ENCODE measurements around the gene OPCML. TPM values are rescaled to one million over a fixed set of nuclear protein-coding genes. Genes with fewer than 3 reads are reported as not detected.
A peak's percentile ranks its signal among the peaks of the same experiment; 100 is the strongest.

The OPCML gene
- total and polyA plus RNA-seq, 2 of the 13 experiments (the other 11 are each of a cell fraction or from before 2014, with no cell fraction given), result not detected

GRCh38 chr11:133052537-133052936, 479.8 kb downstream of the OPCML start (continued):
- TF ChIP-seq ATAD3A (CRISPR knock-in tag; IDR thresholded peaks at IDR 0.05), result no peak
- TF ChIP-seq CTCF (CRISPR knock-in tag; IDR thresholded peaks at IDR 0.05), result no peak

GRCh38 chr11:133049244-133050019, 482.9 kb downstream of the OPCML start:
- TF ChIP-seq ATF1 (CRISPR knock-in tag; IDR thresholded peaks at IDR 0.05), result no peak
- TF ChIP-seq ZNF749 (CRISPR knock-in tag; IDR thresholded peaks at IDR 0.05; ENCODE audit: borderline replicate concordance), result no peak
- peak; percentile 61 for TF ChIP-seq USF2 (IDR thresholded peaks at IDR 0.05; ENCODE audit: low read depth, low read length)
- TF ChIP-seq USF2 (CRISPR knock-in tag; IDR thresholded peaks at IDR 0.05; ENCODE audit: borderline replicate concordance), result no peak
- TF ChIP-seq ZNF253 (CRISPR knock-in tag; IDR thresholded peaks at IDR 0.05; ENCODE audit: borderline replicate concordance), result no peak
- no peak for TF ChIP-seq ARID4A (CRISPR knock-in tag; IDR thresholded peaks at IDR 0.05; ENCODE audit: borderline replicate concordance)
- TF ChIP-seq CREM (IDR thresholded peaks at IDR 0.05), result no peak
- TF ChIP-seq CREM (CRISPR knock-in tag; IDR thresholded peaks at IDR 0.05), result no peak
- TF ChIP-seq RAD51 (IDR thresholded peaks at IDR 0.05; ENCODE audit: borderline replicate concordance), result peak; percentile 69; the same call in 1 of the 2 replicates
- no peak for TF ChIP-seq RFX5 (IDR thresholded peaks at IDR 0.05; ENCODE audit: low read depth, low read length)
- no peak for TF ChIP-seq JUND (CRISPR knock-in tag; IDR thresholded peaks at IDR 0.05)
- TF ChIP-seq SRSF1 (optimal IDR thresholded peaks at IDR 0.05; ENCODE audit: low read depth, low read length), result no peak
- no peak for ATAC-seq
- intact Hi-C loops (cut with micrococcal nuclease; ENCODE audit: unreplicated experiment) (no loop called here), in situ Hi-C loops (cut with HindIII; ENCODE audit: extremely low pct_ligation_motif_present, low pct_unique_long_range_greater_than_20kb) (loop anchor here (25.0 kb wide), 3 partner anchors 937 to 1362 kb away; no protein-coding TSS in a partner anchor)
- no peaks in the 10 kb centered on the region for H4K20me1 ChIP-seq (ENCODE audit: insufficient read depth, low read length)
- no peak overlapping the region for H3K4me3 ChIP-seq (replicated peaks in 1 of 3; ENCODE audit: insufficient read depth in 1 of 3, low read depth in 2 of 3, low read length in 3 of 3)
- H3K27ac ChIP-seq (ENCODE audit: extremely low read length, insufficient read depth, low read length), result no peak overlapping the region
- BruUV-seq (replicated peaks), result no TSS peak
- H3K79me2 ChIP-seq (ENCODE audit: insufficient read depth, low read length), result no peaks in the 10 kb centered on the region
- DNase-seq (ENCODE audit: low spot score), result no peak
- H3K9ac ChIP-seq (ENCODE audit: insufficient read depth, low read depth, low read length), result no peak overlapping the region
- H3K36me3 ChIP-seq (replicated peaks in 1 of 2; ENCODE audit: control insufficient read depth in 1 of 2, insufficient read depth in 2 of 2, low read length in 2 of 2), result no peaks in the 10 kb centered on the region
- H3K4me1 ChIP-seq (ENCODE audit: insufficient read depth, low read length), result no peaks in the 10 kb centered on the region
- no peak overlapping the region for H3K4me2 ChIP-seq (ENCODE audit: low read depth, low read length)
- POLR2A ChIA-PET, result no interaction called here
- H3K27me3 ChIP-seq (ENCODE audit: control insufficient read depth in 1 of 2, insufficient read depth in 2 of 2, low read length in 2 of 2), result peaks cover 0 to 11% of the 10 kb centered on the region in 2 experiments; a peak in 1 of 5 replicates
- WGBS (ENCODE audit: low lambda C conversion rate), result 13% methylated on average over 10 of the region's 11 CpGs
- H3K9me3 ChIP-seq (ENCODE audit: low read length), result peaks cover 4% of the 10 kb centered on the region; the same call in 1 of the 2 replicates
- CTCF ChIA-PET (ENCODE audit: low intra/inter-chr PET ratio, low total read pairs), result no interaction called here
- H2AFZ ChIP-seq (ENCODE audit: low read length), result no peak overlapping the region
- FAIRE-seq, result no peak

Data from HepG2 (cell line).